GM12878 (cell line): ENCODE measurements around the gene TMC8. TPM values are rescaled to one million over a fixed set of nuclear protein-coding genes. Genes with fewer than 3 reads are reported as not detected.
"Not testable (repeated sequence)": the region's sequence is repeated elsewhere in the genome, so short reads cannot be mapped to it uniquely, and the experiment has no call there.

Experiments
- ATAC-seq: fragments of 200-7000 bp; cut with Tn5 transposase; 3 replicates; pipeline ENCODE4 v1.9.1; 2020; ENCODE audit warnings: mild to moderate bottlenecking, moderate library complexity
- BruUV-seq: library from RNA; stranded (reverse); fragments of 400-500 nt; replicated peaks from 2 replicates; lab custom pipeline; 2021; lab: Mats Ljungman, UMichigan
- CTCF ChIA-PET: fragments of 300-600 bp; sonication (Branson Sonifier 250); formaldehyde crosslinking; extraction: SDS; loops from one replicate; lab custom pipeline; 2021; ENCODE audit warnings: inconsistent platforms; lab: Yijun Ruan, JAX
- POLR2A ChIA-PET: fragments of 350-600 bp; formaldehyde crosslinking; extraction: SDS; loops from one replicate; lab custom pipeline; 2021; ENCODE audit warnings: inconsistent platforms; lab: Charles Lee
- RAD21 ChIA-PET: fragments of 300-600 bp; sonication (Branson Sonifier 250); formaldehyde crosslinking; loops from one replicate; lab custom pipeline; 2023; ENCODE audit warnings: antibody characterized with exemption; ENCODE audit not compliant: unreplicated experiment; lab: Charles Lee
- SMC1A ChIA-PET: fragments of 300-600 bp; sonication (Branson Sonifier 250); formaldehyde crosslinking; loops from one replicate; lab custom pipeline; 2023; ENCODE audit not compliant: unreplicated experiment, uncharacterized antibody; lab: Charles Lee
- DNase-seq: peaks from one replicate; pipeline ENCODE4 v3.0.0-alpha.2; 2011; ENCODE audit warnings: low read depth, low spot score
- FAIRE-seq: peaks from 3 replicates; lab custom pipeline; 2011; peaks lifted over from hg19 to GRCh38; lab: Jason Lieb, UNC
- H2AFZ ChIP-seq: 2 replicates; pipeline ENCODE4 v1.6.0; 2011; ENCODE audit warnings: low read depth, low read length, control low read depth; ENCODE audit not compliant: control insufficient read depth
- H3K27ac ChIP-seq: 2 replicates; pipeline ENCODE4 v1.5.1; 2011; ENCODE audit warnings: control low read depth; ENCODE audit not compliant: control insufficient read depth, insufficient read depth
- H3K27me3 ChIP-seq, 2 experiments: replicated peaks in 1 of 2; 2 replicates each; pipeline versions ENCODE4 v1.6.0 to v1.6.1; 2011; ENCODE audit warnings: low read length in 1 of 2; ENCODE audit not compliant: control insufficient read depth in 2 of 2, insufficient read depth in 2 of 2
- H3K36me3 ChIP-seq, 2 experiments: 2 replicates each; pipeline ENCODE4 v1.5.1; 2011; ENCODE audit warnings: low read length in 1 of 2; ENCODE audit not compliant: control insufficient read depth in 2 of 2, insufficient read depth in 2 of 2
- H3K4me1 ChIP-seq: 2 replicates; pipeline ENCODE4 v1.6.1; 2011; ENCODE audit warnings: mild to moderate bottlenecking, low read length, moderate library complexity, mixed read lengths; ENCODE audit not compliant: control insufficient read depth, insufficient read depth
- H3K4me2 ChIP-seq: 2 replicates; pipeline ENCODE4 v1.6.0; 2011; ENCODE audit warnings: control low read depth; ENCODE audit not compliant: control insufficient read depth, insufficient read depth
- H3K4me3 ChIP-seq: fragments of 200-600 bp; sonication (generic); 2 replicates; pipeline ENCODE4 v1.5.1; 2016
- H3K79me2 ChIP-seq: 2 replicates; pipeline ENCODE4 v1.6.0; 2011; ENCODE audit warnings: low read length; ENCODE audit not compliant: control insufficient read depth, insufficient read depth
- H3K9ac ChIP-seq: 2 replicates; pipeline ENCODE4 v1.8.0; 2011; ENCODE audit warnings: low read length, control low read depth, mixed read lengths; ENCODE audit not compliant: control insufficient read depth, insufficient read depth
- H3K9me3 ChIP-seq: replicated peaks from 3 replicates; pipeline ENCODE4 v1.5.1; 2011; ENCODE audit warnings: mild to moderate bottlenecking, low read length; ENCODE audit not compliant: control insufficient read depth, insufficient read depth
- H4K20me1 ChIP-seq: 2 replicates; pipeline ENCODE4 v1.6.0; 2011; ENCODE audit not compliant: control insufficient read depth, insufficient read depth
- MTA2 ChIP-seq: fragments of 450-650 bp; IDR thresholded peaks from 2 replicates; pipeline ENCODE4 v1.6.1; 2016; ENCODE audit warnings: low read depth, mild to moderate bottlenecking, moderate library complexity
- NFYB ChIP-seq: IDR thresholded peaks from 2 replicates; pipeline ENCODE4 v1.6.1; 2011; ENCODE audit warnings: low read depth, mild to moderate bottlenecking, low read length, improper control_type of control experiment, moderate library complexity; ENCODE audit not compliant: insufficient read depth
- POLR2A ChIP-seq: IDR thresholded peaks from 2 replicates; pipeline ENCODE4 v1.6.1; 2011; ENCODE audit warnings: low read depth, mild to moderate bottlenecking, low read length
- RBBP5 ChIP-seq: fragments of 200-600 bp; sonication (generic); conservative IDR thresholded peaks from 2 replicates; pipeline ENCODE4 v1.6.1; 2016
- RELA ChIP-seq: fragments of 450-650 bp; IDR thresholded peaks from 2 replicates; pipeline ENCODE4 v1.8.0; 2014; ENCODE audit warnings: borderline replicate concordance; ENCODE audit not compliant: partially characterized antibody
- ZBED1 ChIP-seq: IDR thresholded peaks from 2 replicates; pipeline ENCODE4 v1.6.1; 2016; ENCODE audit warnings: borderline replicate concordance
- ZZZ3 ChIP-seq: IDR thresholded peaks from 2 replicates; pipeline ENCODE4 v1.6.1; 2011; ENCODE audit warnings: low read depth; ENCODE audit not compliant: control insufficient read depth, insufficient read length
- WGBS: methylation state at CpG from one replicate; pipeline ENCODE4 v1.1.6; 2016; ENCODE audit warnings: low lambda C conversion rate; ENCODE audit not compliant: insufficient replicate concordance, insufficient coverage; ENCODE audit errors: missing lambda C conversion rate; 5-methylcytosine and 5-hydroxymethylcytosine counted together
- in situ Hi-C: fragments of 300-500 bp; cut with MboI; formaldehyde crosslinking; loops from 9 replicates; pipeline ENCODE4 v1.14.3; 2018; ENCODE audit warnings: mixed read lengths
- intact Hi-C: fragments of 100-400 bp; cut with micrococcal nuclease; formaldehyde crosslinking; loops from one replicate; pipeline ENCODE4 v1.14.2; 2022; ENCODE audit not compliant: unreplicated experiment
- polyA plus RNA-seq, 11 experiments: library from polyadenylated mRNA; depleted of rRNA in 4 of 11; unstranded in 6 of 11; stranded (reverse) in 5 of 11; fragments of >200 nt; fragmentation: Nextera tagmentation in 4 of 11; fragmentation: Illumina TruSeq in 1 of 11; extraction: Ambion mirVana in 4 of 11; extraction: Trizol in 1 of 11; gene quantifications; 1 replicate in 1 of 11; 2 replicates in 10 of 11; pipeline versions ENCODE4 v1.2.1 to v1.2.3, GENCODE V29; 2011 to 2016; ENCODE audit warnings: inconsistent platforms in 2 of 11, missing spikeins in 2 of 11, low read depth in 1 of 11
- total RNA-seq, 4 experiments: library from RNA; depleted of rRNA in 3 of 4; stranded (reverse); fragments of >200 nt in 3 of 4; fragmentation: Illumina TruSeq in 1 of 4; extraction: Trizol in 1 of 4; gene quantifications; 2 replicates each; pipeline versions ENCODE4 v1.2.1 to v1.2.3, GENCODE V29; 2013 to 2021
- TF ChIP-seq, protein P1 (sequence below): IDR thresholded peaks from 2 replicates; pipeline ENCODE4 v1.6.1; 2012; ENCODE audit warnings: mild to moderate bottlenecking, low read depth, low read length
- TF ChIP-seq, protein P2 (sequence below): IDR thresholded peaks from 2 replicates; pipeline ENCODE4 v1.6.1; 2011; ENCODE audit warnings: low read depth, mild to moderate bottlenecking, low read length, moderate library complexity, borderline replicate concordance; ENCODE audit errors: extremely low read depth
- TF ChIP-seq, protein P3 (sequence below): fragments of 450-650 bp; IDR thresholded peaks from 2 replicates; pipeline ENCODE4 v1.6.1; 2017; ENCODE audit warnings: mild to moderate bottlenecking, low read depth, inconsistent platforms; ENCODE audit not compliant: poor library complexity, severe bottlenecking

The TMC8 gene
- total and polyA plus RNA-seq, 10 of the 15 experiments (the other 5 are each of a cell fraction or from before 2014, with no cell fraction given): 2.7 to 128 (median 40.0) TPM

DNA sequence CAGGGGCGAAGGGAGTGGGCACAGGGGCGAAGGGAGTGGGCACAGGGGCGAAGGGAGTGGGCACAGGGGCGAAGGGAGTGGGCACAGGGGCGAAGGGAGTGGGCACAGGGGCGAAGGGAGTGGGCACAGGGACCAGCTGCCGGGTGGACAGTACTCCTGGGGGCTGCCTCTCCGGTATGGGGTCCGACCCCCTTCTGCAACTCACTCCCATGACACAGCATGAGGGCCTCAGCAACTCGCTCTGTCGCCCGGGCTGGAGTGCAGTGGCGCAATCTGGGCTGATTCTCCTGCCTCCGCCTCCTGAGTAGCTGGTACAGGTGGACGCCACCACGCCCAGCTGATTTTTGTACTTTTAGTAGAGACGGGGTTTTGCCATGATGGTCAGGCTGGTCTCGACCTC lies 14.8 kb upstream of the TMC8 start:
- CTCF ChIA-PET: interaction anchor here (1.6 kb wide), 2 partner anchors 20 to 60 kb away, joined by 5 to 10 read pairs; no protein-coding TSS in a partner anchor

DNA sequence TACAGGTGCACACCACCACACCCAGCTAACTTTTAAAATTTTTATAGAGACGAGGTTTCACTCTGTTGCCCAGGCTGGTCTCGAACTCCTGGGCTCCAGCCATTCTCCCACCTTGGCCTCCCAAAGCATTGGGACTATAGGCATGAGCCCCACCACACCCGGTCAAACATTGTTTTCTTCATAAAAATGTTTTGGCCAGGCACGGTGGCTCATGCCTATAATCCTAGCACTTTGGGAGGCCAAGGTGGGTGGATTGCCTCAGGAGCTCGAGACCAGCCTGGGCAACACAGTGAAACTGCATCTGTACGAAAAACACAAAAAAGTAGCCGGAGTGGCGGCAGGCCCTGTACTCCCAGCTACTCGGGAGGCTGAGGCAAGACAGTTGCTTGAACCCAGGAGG lies 14.2 kb upstream of the TMC8 start:
- ChIA-PET POLR2A (interaction anchor here (0.6 to 0.7 kb wide), 2 partner anchors 9 to 21 kb away, joined by 3 to 4 read pairs; no protein-coding TSS in a partner anchor), RAD21 (interaction anchor here (0.6 to 1.0 kb wide), 6 partner anchors 8 to 203 kb away, joined by 3 to 5 read pairs (median 3); no protein-coding TSS in a partner anchor), SMC1A (interaction anchor here (1.0 kb wide), 1 partner anchor 9 kb away, joined by 5 read pairs; no protein-coding TSS in a partner anchor), CTCF (interaction anchor here (1.6 kb wide), 2 partner anchors 19 to 59 kb away, joined by 5 to 10 read pairs; no protein-coding TSS in a partner anchor)
- in situ Hi-C loops (no loop called here), intact Hi-C loops (no loop called here)
- Histone ChIP-seq H4K20me1 (peaks cover 5% of the 10 kb centered on the region; the same call in 1 of the 2 replicates), H3K27me3 (no peaks in the 10 kb centered on the region), H3K4me1 (peaks cover 33% of the 10 kb centered on the region), H2AFZ (no peak overlapping the region), H3K4me3 (no peak overlapping the region), H3K27ac (no peak overlapping the region), H3K9me3 (no peaks in the 10 kb centered on the region), H3K4me2 (no peak overlapping the region), H3K79me2 (peaks cover 10% of the 10 kb centered on the region), H3K9ac (no peak overlapping the region), H3K36me3 (peaks cover 29 to 30% of the 10 kb centered on the region in 2 experiments)
- no TSS peak for BruUV-seq
- WGBS: 92% methylated on average over 9 of the region's 9 CpGs
- ATAC-seq (no peak), DNase-seq (no peak), FAIRE-seq (no peak)
- TF ChIP-seq ZZZ3 (no peak), RELA (no peak), NFYB (no peak), RBBP5 (no peak), MTA2 (no peak), ZBED1 (no peak)
- TF ChIP-seq, protein P1, sequence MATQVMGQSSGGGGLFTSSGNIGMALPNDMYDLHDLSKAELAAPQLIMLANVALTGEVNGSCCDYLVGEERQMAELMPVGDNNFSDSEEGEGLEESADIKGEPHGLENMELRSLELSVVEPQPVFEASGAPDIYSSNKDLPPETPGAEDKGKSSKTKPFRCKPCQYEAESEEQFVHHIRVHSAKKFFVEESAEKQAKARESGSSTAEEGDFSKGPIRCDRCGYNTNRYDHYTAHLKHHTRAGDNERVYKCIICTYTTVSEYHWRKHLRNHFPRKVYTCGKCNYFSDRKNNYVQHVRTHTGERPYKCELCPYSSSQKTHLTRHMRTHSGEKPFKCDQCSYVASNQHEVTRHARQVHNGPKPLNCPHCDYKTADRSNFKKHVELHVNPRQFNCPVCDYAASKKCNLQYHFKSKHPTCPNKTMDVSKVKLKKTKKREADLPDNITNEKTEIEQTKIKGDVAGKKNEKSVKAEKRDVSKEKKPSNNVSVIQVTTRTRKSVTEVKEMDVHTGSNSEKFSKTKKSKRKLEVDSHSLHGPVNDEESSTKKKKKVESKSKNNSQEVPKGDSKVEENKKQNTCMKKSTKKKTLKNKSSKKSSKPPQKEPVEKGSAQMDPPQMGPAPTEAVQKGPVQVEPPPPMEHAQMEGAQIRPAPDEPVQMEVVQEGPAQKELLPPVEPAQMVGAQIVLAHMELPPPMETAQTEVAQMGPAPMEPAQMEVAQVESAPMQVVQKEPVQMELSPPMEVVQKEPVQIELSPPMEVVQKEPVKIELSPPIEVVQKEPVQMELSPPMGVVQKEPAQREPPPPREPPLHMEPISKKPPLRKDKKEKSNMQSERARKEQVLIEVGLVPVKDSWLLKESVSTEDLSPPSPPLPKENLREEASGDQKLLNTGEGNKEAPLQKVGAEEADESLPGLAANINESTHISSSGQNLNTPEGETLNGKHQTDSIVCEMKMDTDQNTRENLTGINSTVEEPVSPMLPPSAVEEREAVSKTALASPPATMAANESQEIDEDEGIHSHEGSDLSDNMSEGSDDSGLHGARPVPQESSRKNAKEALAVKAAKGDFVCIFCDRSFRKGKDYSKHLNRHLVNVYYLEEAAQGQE: no peak
- TF ChIP-seq, protein P2, sequence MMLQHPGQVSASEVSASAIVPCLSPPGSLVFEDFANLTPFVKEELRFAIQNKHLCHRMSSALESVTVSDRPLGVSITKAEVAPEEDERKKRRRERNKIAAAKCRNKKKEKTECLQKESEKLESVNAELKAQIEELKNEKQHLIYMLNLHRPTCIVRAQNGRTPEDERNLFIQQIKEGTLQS: no peak
- TF ChIP-seq, protein P3, sequence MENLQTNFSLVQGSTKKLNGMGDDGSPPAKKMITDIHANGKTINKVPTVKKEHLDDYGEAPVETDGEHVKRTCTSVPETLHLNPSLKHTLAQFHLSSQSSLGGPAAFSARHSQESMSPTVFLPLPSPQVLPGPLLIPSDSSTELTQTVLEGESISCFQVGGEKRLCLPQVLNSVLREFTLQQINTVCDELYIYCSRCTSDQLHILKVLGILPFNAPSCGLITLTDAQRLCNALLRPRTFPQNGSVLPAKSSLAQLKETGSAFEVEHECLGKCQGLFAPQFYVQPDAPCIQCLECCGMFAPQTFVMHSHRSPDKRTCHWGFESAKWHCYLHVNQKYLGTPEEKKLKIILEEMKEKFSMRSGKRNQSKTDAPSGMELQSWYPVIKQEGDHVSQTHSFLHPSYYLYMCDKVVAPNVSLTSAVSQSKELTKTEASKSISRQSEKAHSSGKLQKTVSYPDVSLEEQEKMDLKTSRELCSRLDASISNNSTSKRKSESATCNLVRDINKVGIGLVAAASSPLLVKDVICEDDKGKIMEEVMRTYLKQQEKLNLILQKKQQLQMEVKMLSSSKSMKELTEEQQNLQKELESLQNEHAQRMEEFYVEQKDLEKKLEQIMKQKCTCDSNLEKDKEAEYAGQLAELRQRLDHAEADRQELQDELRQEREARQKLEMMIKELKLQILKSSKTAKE: no peak

More for the DNA sequence above, 14.8 kb upstream of the TMC8 start:
- H3K9me3 ChIP-seq, H2AFZ ChIP-seq, H3K27ac ChIP-seq, H3K9ac ChIP-seq, DNase-seq, H3K4me2 ChIP-seq, FAIRE-seq, H3K79me2 ChIP-seq, ATAC-seq, H3K4me3 ChIP-seq, in situ Hi-C loops, H3K27me3 ChIP-seq, BruUV-seq, H4K20me1 ChIP-seq, intact Hi-C loops: not testable (repeated sequence)
- ChIA-PET RAD21 (interaction anchor here (0.6 to 1.4 kb wide), 7 partner anchors 9 to 204 kb away, joined by 3 to 5 read pairs (median 3); no protein-coding TSS in a partner anchor), SMC1A (interaction anchor here (1.0 kb wide), 1 partner anchor 10 kb away, joined by 5 read pairs; no protein-coding TSS in a partner anchor), POLR2A (interaction anchor here (0.7 kb wide), 1 partner anchor 10 kb away, joined by 3 read pairs; no protein-coding TSS in a partner anchor)
- 0 out of 2 replicates have a peak, but pooled peaks have one; percentile 22 for TF ChIP-seq POLR2A
- Histone ChIP-seq H3K4me1 (peaks cover 27% of the 10 kb centered on the region), H3K36me3 (peaks cover 29 to 34% of the 10 kb centered on the region in 2 experiments)
- 95% methylated on average over 13 of the region's 18 CpGs for WGBS
